Muscle layer of duodenum (tissue), 2 donors: ENCODE data around the gene PRDM5.
A peak's percentile ranks its signal among the peaks of the same experiment; 100 is the strongest.

Experiments used
- H3K27ac ChIP-seq: one replicate; pipeline ENCODE4 v1.7.0; 2013; ENCODE audit warnings: mild to moderate bottlenecking, low read length
- H3K27me3 ChIP-seq: one replicate; pipeline ENCODE4 v1.7.0; 2013; ENCODE audit warnings: low read depth, mild to moderate bottlenecking, control low read depth, low read length
- H3K36me3 ChIP-seq, 2 donors: one replicate each; pipeline ENCODE4 v1.7.0; 2013; ENCODE audit warnings: low read length in 2 of 2, control low read depth in 1 of 2, mild to moderate bottlenecking in 1 of 2; ENCODE audit not compliant: insufficient read depth in 2 of 2, control insufficient read depth in 1 of 2
- H3K4me1 ChIP-seq, 2 donors: one replicate each; pipeline ENCODE4 v1.7.0; 2013; ENCODE audit warnings: low read length in 2 of 2, mild to moderate bottlenecking in 2 of 2, control low read depth in 1 of 2, moderate library complexity in 1 of 2; ENCODE audit not compliant: insufficient read depth in 2 of 2, control insufficient read depth in 1 of 2
- H3K4me3 ChIP-seq, 2 donors: one replicate each; pipeline ENCODE4 v1.7.0; 2013; ENCODE audit warnings: low read length in 2 of 2, low read depth in 1 of 2, mild to moderate bottlenecking in 1 of 2
- H3K9me3 ChIP-seq, 2 donors: one replicate each; pipeline ENCODE4 v1.7.0; 2013; ENCODE audit warnings: low read length in 2 of 2, control low read depth in 1 of 2, mild to moderate bottlenecking in 1 of 2; ENCODE audit not compliant: control insufficient read depth in 1 of 2
- donor health status: healthy.

PRDM5 gene

GRCh38 chr4:120723986-120724385, 198.5 kb downstream of the PRDM5 start:
- no peaks in the 10 kb centered on the region for H3K27me3 ChIP-seq
- peaks cover 0 to 11% of the 10 kb centered on the region in 2 donors for H3K4me1 ChIP-seq
- no peak overlapping the region for H3K27ac ChIP-seq
- H3K9me3 ChIP-seq, result no peaks in the 10 kb centered on the region
- no peaks in the 10 kb centered on the region for H3K36me3 ChIP-seq
- H3K4me3 ChIP-seq, result no peak overlapping the region

DNA sequence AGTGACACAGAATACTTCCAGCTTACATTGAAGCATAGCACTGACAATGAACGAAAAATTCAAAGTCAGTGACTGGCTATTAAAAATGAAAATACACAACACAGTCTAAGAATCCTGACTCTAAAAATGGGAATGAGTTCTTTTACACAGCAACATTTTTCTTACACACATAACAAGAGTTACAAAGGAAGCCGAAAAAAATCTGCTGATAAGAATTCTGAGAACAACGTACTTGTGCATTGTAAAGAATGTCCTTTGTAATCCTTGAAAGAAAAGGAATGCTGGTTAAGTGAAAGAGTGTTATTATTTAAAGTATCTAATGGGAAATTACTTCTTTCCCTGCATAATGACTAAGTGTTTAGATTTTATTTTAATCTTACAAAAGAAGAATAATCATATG, 199.4 kb downstream of the PRDM5 start:
- Histone ChIP-seq H3K4me3 (no peak overlapping the region), H3K4me1 (peaks cover 0 to 11% of the 10 kb centered on the region in 2 donors), H3K27me3 (no peaks in the 10 kb centered on the region), H3K36me3 (no peaks in the 10 kb centered on the region), H3K27ac (no peak overlapping the region), H3K9me3 (no peaks in the 10 kb centered on the region)

DNA sequence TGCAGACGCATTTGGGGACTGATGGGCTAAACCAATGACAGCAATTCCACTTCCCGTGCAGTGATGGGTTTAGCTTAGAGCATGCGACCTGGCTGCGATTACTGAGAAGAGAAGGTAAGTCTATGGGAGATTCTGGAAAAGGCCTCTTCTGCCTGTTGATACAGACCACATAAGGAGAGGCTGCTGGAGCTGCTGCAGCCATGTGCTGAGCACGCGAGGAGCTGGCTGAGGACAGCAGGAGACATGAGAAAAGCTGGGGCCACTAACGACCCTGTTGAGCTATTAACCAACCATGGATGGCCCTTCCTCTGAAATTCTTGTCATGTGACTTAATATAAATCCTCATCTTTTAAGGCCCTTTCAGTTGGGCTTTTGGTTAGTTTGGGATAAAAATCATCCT, 199.9 kb downstream of the PRDM5 start:
- no peaks in the 10 kb centered on the region for H3K9me3 ChIP-seq
- H3K36me3 ChIP-seq, result no peaks in the 10 kb centered on the region
- peaks cover 0 to 11% of the 10 kb centered on the region in 2 donors for H3K4me1 ChIP-seq
- H3K27ac ChIP-seq, result no peak overlapping the region
- no peak overlapping the region for H3K4me3 ChIP-seq
- no peaks in the 10 kb centered on the region for H3K27me3 ChIP-seq

DNA sequence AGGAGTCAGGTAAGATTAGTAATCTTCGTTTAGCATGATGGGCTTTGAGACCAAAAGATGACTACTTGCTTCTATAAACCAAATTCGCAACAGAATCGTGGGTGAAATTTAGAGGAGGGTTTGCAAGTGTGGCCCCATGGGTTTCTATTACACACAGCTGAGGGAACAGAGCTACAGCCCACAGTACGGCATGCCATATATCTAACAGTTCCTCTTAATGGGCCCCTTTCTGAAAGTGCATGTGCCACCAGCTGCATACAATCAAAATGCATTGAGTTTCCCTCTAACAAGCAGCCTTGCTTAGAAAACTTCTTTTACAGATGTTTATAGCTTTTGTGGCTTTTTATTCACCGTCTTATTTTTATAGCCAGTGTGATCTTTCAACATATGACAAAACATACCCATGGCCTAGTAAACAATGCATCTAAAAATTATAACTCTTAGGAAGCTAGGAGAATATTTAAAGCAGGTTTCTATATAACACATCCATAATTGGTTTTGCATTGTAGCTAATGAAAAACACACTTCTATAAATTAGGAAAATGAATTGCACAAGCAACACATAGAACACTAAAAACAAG, 202.1 kb downstream of the PRDM5 start:
- Histone ChIP-seq H3K27ac (no peak overlapping the region), H3K4me3 (no peak overlapping the region), H3K27me3 (no peaks in the 10 kb centered on the region), H3K4me1 (peaks cover 0 to 10% of the 10 kb centered on the region in 2 donors), H3K9me3 (no peaks in the 10 kb centered on the region), H3K36me3 (no peaks in the 10 kb centered on the region)

- H3K4me1 ChIP-seq, result peaks cover 0 to 8% of the 10 kb centered on the region in 2 donors
- H3K27ac ChIP-seq, result no peak overlapping the region
- H3K4me3 ChIP-seq, result no peak overlapping the region
- H3K9me3 ChIP-seq, result no peaks in the 10 kb centered on the region
- H3K27me3 ChIP-seq, result no peaks in the 10 kb centered on the region
- H3K36me3 ChIP-seq, result no peaks in the 10 kb centered on the region
Observed at GRCh38 chr4:120718979-120719566, 203.5 kb downstream of the PRDM5 start.

GRCh38 chr4:120716346-120716745, 206.2 kb downstream of the PRDM5 start:
- H3K27me3 ChIP-seq, result no peaks in the 10 kb centered on the region
- H3K4me3 ChIP-seq, result no peak overlapping the region
- H3K36me3 ChIP-seq, result no peaks in the 10 kb centered on the region
- H3K27ac ChIP-seq, result no peak overlapping the region
- H3K4me1 ChIP-seq, result peaks cover 0 to 8% of the 10 kb centered on the region in 2 donors
- H3K9me3 ChIP-seq, result no peaks in the 10 kb centered on the region

GRCh38 chr4:120714417-120715010, 208.0 kb downstream of the PRDM5 start:
- no peaks in the 10 kb centered on the region for H3K27me3 ChIP-seq
- H3K4me3 ChIP-seq, result no peak overlapping the region
- H3K9me3 ChIP-seq, result no peaks in the 10 kb centered on the region
- H3K27ac ChIP-seq, result no peak overlapping the region
- H3K36me3 ChIP-seq, result no peaks in the 10 kb centered on the region
- no peaks in the 10 kb centered on the region for H3K4me1 ChIP-seq

GRCh38 chr4:120709991-120710390, 212.5 kb downstream of the PRDM5 start:
- no peak overlapping the region for H3K27ac ChIP-seq

DNA sequence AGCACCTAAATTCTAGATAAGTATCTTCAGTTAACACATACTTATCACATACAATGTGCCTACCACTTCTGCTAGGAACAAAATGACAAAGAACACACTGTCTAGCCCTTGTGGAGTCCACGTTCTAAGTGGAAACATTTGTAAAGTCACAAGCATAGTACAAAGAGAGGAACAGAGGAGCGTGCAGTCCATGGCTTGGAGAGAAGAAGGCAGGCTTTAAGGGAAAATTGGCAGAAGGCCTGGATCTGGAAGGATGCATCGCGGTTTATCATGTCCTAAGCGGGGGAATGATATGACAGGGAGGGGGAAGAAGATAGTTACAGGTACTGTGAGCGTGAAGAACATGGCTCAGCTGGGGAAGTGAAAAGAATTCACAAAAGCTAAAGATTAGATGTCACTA, 218.0 kb downstream of the PRDM5 start:
- H3K36me3 ChIP-seq, result no peaks in the 10 kb centered on the region
- no peaks in the 10 kb centered on the region for H3K27me3 ChIP-seq
- no peak overlapping the region for H3K4me3 ChIP-seq
- H3K27ac ChIP-seq, result peak overlapping the region; percentile 6
- no peaks in the 10 kb centered on the region for H3K9me3 ChIP-seq
- no peaks in the 10 kb centered on the region for H3K4me1 ChIP-seq

More at GRCh38 chr4:120709991-120710390, 212.5 kb downstream of the PRDM5 start:
- no peaks in the 10 kb centered on the region for H3K36me3 ChIP-seq
- H3K9me3 ChIP-seq, result no peaks in the 10 kb centered on the region
- H3K4me3 ChIP-seq, result no peak overlapping the region
- H3K27me3 ChIP-seq, result no peaks in the 10 kb centered on the region
- H3K4me1 ChIP-seq, result no peaks in the 10 kb centered on the region

GRCh38 chr4:120703908-120704307, 218.6 kb downstream of the PRDM5 start:
- no peaks in the 10 kb centered on the region for H3K4me1 ChIP-seq
- H3K36me3 ChIP-seq, result no peaks in the 10 kb centered on the region
- no peaks in the 10 kb centered on the region for H3K9me3 ChIP-seq
- no peaks in the 10 kb centered on the region for H3K27me3 ChIP-seq
- no peak overlapping the region for H3K4me3 ChIP-seq
- H3K27ac ChIP-seq, result no peak overlapping the region

- Histone ChIP-seq H3K36me3 (no peaks in the 10 kb centered on the region), H3K27ac (no peak overlapping the region), H3K4me1 (peaks cover 0 to 7% of the 10 kb centered on the region in 2 donors), H3K9me3 (no peaks in the 10 kb centered on the region), H3K27me3 (no peaks in the 10 kb centered on the region), H3K4me3 (no peak overlapping the region)
Observed at GRCh38 chr4:120699354-120699753, 223.2 kb downstream of the PRDM5 start.
